Measurements from ENCODE around the gene BAZ2A.
A peak's percentile ranks its signal among the peaks of the same experiment; 100 is the strongest.
"Not testable (repeated sequence)": the region's sequence is repeated elsewhere in the genome, so short reads cannot be mapped to it uniquely, and the experiment has no call there.

The BAZ2A gene

DNA sequence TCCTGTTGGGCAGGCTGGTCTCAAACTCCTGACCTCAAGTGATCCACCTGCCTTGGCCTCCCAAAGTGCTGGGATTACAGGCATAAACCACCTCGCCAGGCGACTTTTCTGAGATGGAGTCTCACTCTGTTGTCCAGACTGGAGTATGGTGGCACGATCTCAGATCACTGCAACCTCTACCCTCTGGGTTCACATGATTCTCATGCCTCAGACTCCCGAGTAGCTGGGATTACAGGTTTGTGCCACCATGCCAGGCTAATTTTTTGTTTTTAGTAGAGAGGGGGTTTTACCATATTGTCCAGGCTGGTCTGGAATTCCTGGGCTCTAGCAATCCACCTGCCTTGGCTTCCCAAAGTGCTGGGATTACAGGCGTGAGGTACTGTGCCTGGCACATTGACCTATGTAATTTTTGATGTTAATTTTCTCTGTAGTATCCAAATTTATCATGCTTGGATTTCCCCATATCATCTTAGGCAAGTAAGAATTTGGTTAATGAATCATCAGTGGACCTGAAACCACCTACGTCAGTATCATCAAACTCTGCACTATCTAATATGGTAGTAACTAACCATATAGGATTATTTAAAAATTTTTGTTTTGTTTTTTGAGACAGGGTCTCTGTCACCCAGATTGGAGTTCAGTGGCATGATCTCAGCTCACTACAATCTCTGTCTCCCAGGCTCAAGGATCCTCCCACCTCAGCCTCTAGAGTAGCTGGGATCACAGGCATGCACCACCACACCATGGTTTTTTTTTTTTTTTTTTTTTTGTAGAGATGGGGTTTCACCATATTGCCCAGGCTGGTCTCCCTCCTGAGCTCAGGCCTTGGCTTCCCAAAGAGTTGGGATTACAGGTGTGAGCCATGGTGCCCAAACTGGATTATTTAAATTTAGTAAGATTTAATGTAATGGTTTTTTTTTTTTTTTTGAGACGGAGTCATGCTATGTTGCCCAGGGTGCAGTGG, 27.6 kb upstream of the BAZ2A start:
- no peaks in the 10 kb centered on the region for H3K4me1 ChIP-seq (ENCODE audit: control insufficient read depth, insufficient read depth, low read length, unreplicated experiment)
- no peak overlapping the region for H2AFZ ChIP-seq (ENCODE audit: low read length, unreplicated experiment)
- no peaks in the 10 kb centered on the region for H3K36me3 ChIP-seq (ENCODE audit: insufficient read depth, low read length)
- H3K79me2 ChIP-seq (ENCODE audit: control insufficient read depth, insufficient read depth, low read length, unreplicated experiment): no peaks in the 10 kb centered on the region
- H3K4me3 ChIP-seq (ENCODE audit: low read depth, low read length): no peak overlapping the region
- no peaks in the 10 kb centered on the region for H3K27me3 ChIP-seq (ENCODE audit: insufficient read depth, low read length)
- H3K27ac ChIP-seq (ENCODE audit: low read depth, low read length): no peak overlapping the region

GRCh38 chr12:56653781-56654180, 23.7 kb upstream of the BAZ2A start:
- H3K4me1 ChIP-seq (ENCODE audit: control insufficient read depth, insufficient read depth, low read length, unreplicated experiment); H3K27me3 ChIP-seq (ENCODE audit: insufficient read depth, low read length); H3K36me3 ChIP-seq (ENCODE audit: insufficient read depth, low read length); H3K27ac ChIP-seq (ENCODE audit: low read depth, low read length); H2AFZ ChIP-seq (ENCODE audit: low read length, unreplicated experiment); H3K79me2 ChIP-seq (ENCODE audit: control insufficient read depth, insufficient read depth, low read length, unreplicated experiment); H3K4me3 ChIP-seq (ENCODE audit: low read depth, low read length): not testable (repeated sequence)

GRCh38 chr12:56648023-56648422, 17.9 kb upstream of the BAZ2A start:
- Histone ChIP-seq H3K4me1 (ENCODE audit: control insufficient read depth, insufficient read depth, low read length, unreplicated experiment) (peaks cover 10% of the 10 kb centered on the region), H3K79me2 (ENCODE audit: control insufficient read depth, insufficient read depth, low read length, unreplicated experiment) (peaks cover 27% of the 10 kb centered on the region), H3K36me3 (ENCODE audit: insufficient read depth, low read length) (peaks cover 10% of the 10 kb centered on the region)
- not testable (repeated sequence) for H3K4me3 ChIP-seq (ENCODE audit: low read depth, low read length); H3K27me3 ChIP-seq (ENCODE audit: insufficient read depth, low read length); H3K27ac ChIP-seq (ENCODE audit: low read depth, low read length); H2AFZ ChIP-seq (ENCODE audit: low read length, unreplicated experiment)

GRCh38 chr12:56645717-56646446, 15.8 kb upstream of the BAZ2A start, which contains the start of gene ATP5F1B:
TSS of gene ATP5F1B (minus strand) at chr12:56645984. CDS start at chr12:56645963, 21 bp downstream.
- peak within 1 kb of the TSS; percentile 75 for H3K27ac ChIP-seq (ENCODE audit: low read depth, low read length)
- peaks cover 10% of the 10 kb centered on the region for H3K4me1 ChIP-seq (ENCODE audit: control insufficient read depth, insufficient read depth, low read length, unreplicated experiment)
- no peaks in the 10 kb centered on the region for H3K27me3 ChIP-seq (ENCODE audit: insufficient read depth, low read length)
- peaks cover 21% of the 10 kb centered on the region for H3K36me3 ChIP-seq (ENCODE audit: insufficient read depth, low read length)
- peak within 1 kb of the TSS; percentile 98 for H3K4me3 ChIP-seq (ENCODE audit: low read depth, low read length)
- peaks cover 40% of the 10 kb centered on the region for H3K79me2 ChIP-seq (ENCODE audit: control insufficient read depth, insufficient read depth, low read length, unreplicated experiment)
- H2AFZ ChIP-seq (ENCODE audit: low read length, unreplicated experiment): peak within 1 kb of the TSS; percentile 98

DNA sequence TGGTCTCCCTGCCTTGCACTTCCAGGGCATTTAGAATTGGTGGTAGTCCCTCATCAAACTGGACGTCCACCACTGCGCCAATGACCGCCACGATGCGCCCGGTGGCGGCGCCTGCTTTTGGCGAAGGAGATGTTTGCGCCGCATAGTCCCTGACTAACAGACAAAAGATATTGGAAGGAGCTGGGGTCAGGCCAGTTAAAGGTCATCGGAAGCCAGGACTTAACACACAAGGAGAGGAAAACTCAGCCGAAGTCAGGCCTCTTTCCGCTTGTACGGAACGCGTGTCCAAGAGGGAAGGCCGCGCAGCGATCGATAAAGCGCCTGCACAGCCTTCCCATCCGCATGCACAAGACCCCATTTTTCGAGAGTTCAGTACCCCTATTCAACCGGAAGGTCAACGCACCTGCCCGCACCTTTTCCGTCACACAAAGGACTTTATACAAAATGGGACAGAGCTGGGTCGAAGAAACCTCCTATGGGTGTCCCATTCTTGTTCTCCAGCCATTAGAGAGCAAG, 15.1 kb upstream of the BAZ2A start:
- H3K79me2 ChIP-seq (ENCODE audit: control insufficient read depth, insufficient read depth, low read length, unreplicated experiment): peaks cover 40% of the 10 kb centered on the region
- peaks cover 21% of the 10 kb centered on the region for H3K36me3 ChIP-seq (ENCODE audit: insufficient read depth, low read length)
- no peaks in the 10 kb centered on the region for H3K27me3 ChIP-seq (ENCODE audit: insufficient read depth, low read length)
- H3K27ac ChIP-seq (ENCODE audit: low read depth, low read length): peak overlapping the region; percentile 51
- H3K4me3 ChIP-seq (ENCODE audit: low read depth, low read length): peak overlapping the region; percentile 98
- H2AFZ ChIP-seq (ENCODE audit: low read length, unreplicated experiment): peak overlapping the region; percentile 77
- peaks cover 10% of the 10 kb centered on the region for H3K4me1 ChIP-seq (ENCODE audit: control insufficient read depth, insufficient read depth, low read length, unreplicated experiment)

DNA sequence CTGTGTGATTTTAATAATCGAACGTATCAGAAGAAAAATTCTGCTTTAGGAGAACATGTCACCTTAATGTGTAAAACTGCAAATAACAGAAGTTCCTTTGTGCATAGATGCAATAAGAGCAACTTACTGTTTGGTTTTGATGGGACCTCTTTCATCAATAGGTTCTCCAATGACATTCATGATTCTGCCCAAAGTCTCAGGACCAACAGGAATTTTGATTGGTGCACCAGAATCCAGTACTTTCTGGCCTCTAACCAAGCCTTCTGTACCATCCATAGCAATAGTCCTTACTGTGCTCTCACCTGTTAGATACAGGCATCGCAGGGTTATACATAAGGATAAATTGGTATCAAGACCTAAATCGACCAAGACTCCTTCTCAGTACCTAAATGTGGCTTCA, 14.5 kb upstream of the BAZ2A start:
- peaks cover 10% of the 10 kb centered on the region for H3K4me1 ChIP-seq (ENCODE audit: control insufficient read depth, insufficient read depth, low read length, unreplicated experiment)
- H3K27me3 ChIP-seq (ENCODE audit: insufficient read depth, low read length): no peaks in the 10 kb centered on the region
- peaks cover 24% of the 10 kb centered on the region for H3K36me3 ChIP-seq (ENCODE audit: insufficient read depth, low read length)
- peaks cover 40% of the 10 kb centered on the region for H3K79me2 ChIP-seq (ENCODE audit: control insufficient read depth, insufficient read depth, low read length, unreplicated experiment)
- H3K27ac ChIP-seq (ENCODE audit: low read depth, low read length): no peak overlapping the region
- peak overlapping the region; percentile 98 for H3K4me3 ChIP-seq (ENCODE audit: low read depth, low read length)
- H2AFZ ChIP-seq (ENCODE audit: low read length, unreplicated experiment): no peak overlapping the region

DNA sequence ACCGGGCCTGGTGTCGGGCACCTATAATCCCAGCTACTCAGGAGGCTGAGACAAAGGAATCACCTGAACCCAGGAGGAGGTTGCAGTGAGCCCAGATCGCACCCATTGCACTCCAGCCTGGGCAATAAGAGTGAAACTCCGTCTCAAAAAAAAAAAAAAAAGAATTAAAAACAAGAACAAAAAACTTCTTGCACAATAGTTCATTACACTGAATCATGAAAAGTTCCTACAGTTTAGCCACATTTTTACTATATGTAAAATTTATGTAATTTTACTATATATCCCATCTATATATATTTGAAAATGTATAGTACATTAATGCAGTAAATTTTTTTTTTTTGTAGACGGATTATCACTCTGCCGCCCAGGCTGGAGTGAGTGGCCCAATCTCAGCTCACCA, 11.1 kb upstream of the BAZ2A start:
- Histone ChIP-seq H3K4me3 (ENCODE audit: low read depth, low read length) (no peak overlapping the region), H3K27ac (ENCODE audit: low read depth, low read length) (no peak overlapping the region), H3K79me2 (ENCODE audit: control insufficient read depth, insufficient read depth, low read length, unreplicated experiment) (peaks cover 40% of the 10 kb centered on the region)

GRCh38 chr12:56637621-56638020, 7.5 kb upstream of the BAZ2A start:
- peaks cover 17% of the 10 kb centered on the region for H3K4me1 ChIP-seq (ENCODE audit: control insufficient read depth, insufficient read depth, low read length, unreplicated experiment)
- no peak overlapping the region for H2AFZ ChIP-seq (ENCODE audit: low read length, unreplicated experiment)
- no peaks in the 10 kb centered on the region for H3K27me3 ChIP-seq (ENCODE audit: insufficient read depth, low read length)
- H3K4me3 ChIP-seq (ENCODE audit: low read depth, low read length): no peak overlapping the region
- H3K79me2 ChIP-seq (ENCODE audit: control insufficient read depth, insufficient read depth, low read length, unreplicated experiment): peaks cover 43% of the 10 kb centered on the region
- peaks cover 20% of the 10 kb centered on the region for H3K36me3 ChIP-seq (ENCODE audit: insufficient read depth, low read length)
- H3K27ac ChIP-seq (ENCODE audit: low read depth, low read length): peak overlapping the region; percentile 34

More for the DNA sequence above, 11.1 kb upstream of the BAZ2A start:
- H3K27me3 ChIP-seq (ENCODE audit: insufficient read depth, low read length): no peaks in the 10 kb centered on the region
- no peak overlapping the region for H2AFZ ChIP-seq (ENCODE audit: low read length, unreplicated experiment)
- peaks cover 13% of the 10 kb centered on the region for H3K4me1 ChIP-seq (ENCODE audit: control insufficient read depth, insufficient read depth, low read length, unreplicated experiment)
- H3K36me3 ChIP-seq (ENCODE audit: insufficient read depth, low read length): peaks cover 34% of the 10 kb centered on the region

- peaks cover 13% of the 10 kb centered on the region for H3K36me3 ChIP-seq (ENCODE audit: insufficient read depth, low read length)
- H2AFZ ChIP-seq (ENCODE audit: low read length, unreplicated experiment): peak overlapping the region; percentile 49
- H3K4me1 ChIP-seq (ENCODE audit: control insufficient read depth, insufficient read depth, low read length, unreplicated experiment): peaks cover 24% of the 10 kb centered on the region
- H3K27me3 ChIP-seq (ENCODE audit: insufficient read depth, low read length): no peaks in the 10 kb centered on the region
- peak overlapping the region; percentile 84 for H3K4me3 ChIP-seq (ENCODE audit: low read depth, low read length)
- H3K27ac ChIP-seq (ENCODE audit: low read depth, low read length): peak overlapping the region; percentile 79
- peaks cover 43% of the 10 kb centered on the region for H3K79me2 ChIP-seq (ENCODE audit: control insufficient read depth, insufficient read depth, low read length, unreplicated experiment)
Observed at GRCh38 chr12:56636675-56637540, 6.8 kb upstream of the BAZ2A start.

All from ACC112 (cell line).